SK-N-DZ (cell line): ENCODE data around the gene C16orf86. TPM values are rescaled to one million over a fixed set of nuclear protein-coding genes. Genes with fewer than 3 reads are reported as not detected.
A peak's percentile ranks its signal among the peaks of the same experiment; 100 is the strongest.

Source experiments
- DNase-seq: peaks from one replicate; pipeline ENCODE4 v3.0.0-alpha.2; 2015; ENCODE audit warnings: low spot score
- polyA plus RNA-seq, 2 experiments: library from polyadenylated mRNA; depleted of rRNA; stranded (reverse); fragments of >200 nt; gene quantifications; 2 replicates each; pipeline ENCODE4 v1.2.3, GENCODE V29; 2014

The C16orf86 gene, protein sequence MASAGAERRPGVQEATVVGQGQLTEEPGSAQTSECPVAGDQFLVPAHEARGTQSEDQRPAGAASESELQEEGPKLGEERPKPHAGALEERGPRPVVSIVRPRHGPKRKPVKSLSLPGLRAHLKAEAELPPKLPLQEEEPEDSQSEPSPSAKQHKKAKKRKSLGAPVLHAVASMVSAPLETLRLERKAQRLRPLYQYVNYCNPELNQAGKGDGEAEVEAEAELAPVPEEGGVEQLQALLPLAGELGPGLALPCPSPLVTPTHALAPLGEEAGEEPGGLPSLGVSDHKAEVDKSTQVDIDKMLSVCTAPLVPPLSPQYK
- 5.7 and 5.9 TPM in 2 replicates for polyA plus RNA-seq (2014; cell fraction: cytosol; rRNA removed)
- polyA plus RNA-seq (2014; cell fraction: nucleus; rRNA removed): 17.9 and 19.9 TPM in 2 replicates

DNA sequence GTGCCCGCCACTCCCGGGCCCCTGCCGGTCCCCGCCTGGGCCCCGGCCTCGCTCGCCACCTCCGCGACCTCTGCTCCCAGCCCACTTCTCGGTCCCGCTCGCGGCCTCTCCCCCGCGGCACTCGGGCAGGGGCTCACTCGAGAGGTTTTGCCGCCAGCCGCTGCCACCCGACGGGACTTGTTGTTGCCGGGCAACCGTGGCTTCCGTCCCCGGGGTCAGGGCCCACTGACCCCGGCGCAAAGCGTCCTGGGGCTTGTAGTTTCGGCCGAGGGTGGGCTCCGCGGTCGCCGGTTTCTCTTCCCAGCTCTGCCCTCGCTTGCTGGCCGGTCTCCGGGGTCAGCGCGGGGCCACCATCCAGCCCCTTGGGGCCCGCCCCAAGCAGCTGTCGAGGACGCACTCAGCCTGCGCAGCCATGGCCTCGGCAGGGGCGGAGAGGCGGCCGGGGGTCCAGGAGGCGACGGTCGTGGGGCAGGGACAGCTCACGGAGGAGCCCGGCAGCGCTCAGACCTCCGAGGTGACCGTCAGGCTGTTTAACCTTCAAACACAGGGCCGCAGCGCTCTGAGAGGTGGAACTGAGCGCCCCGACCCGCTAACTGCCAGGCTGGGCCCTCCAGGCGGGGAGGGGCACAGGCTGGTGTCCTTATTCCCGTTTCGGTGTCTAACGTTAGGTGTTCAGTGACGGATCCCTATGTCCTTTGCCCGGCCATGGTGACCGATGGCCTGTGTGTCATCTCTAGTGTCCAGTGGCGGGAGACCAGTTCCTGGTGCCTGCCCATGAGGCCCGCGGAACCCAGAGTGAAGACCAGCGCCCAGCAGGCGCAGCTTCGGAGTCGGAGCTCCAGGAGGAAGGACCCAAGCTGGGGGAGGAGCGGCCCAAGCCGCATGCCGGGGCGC is at the start of gene C16orf86, which contains the start of gene ENKD1:
Gene C16orf86 (plus strand): TSS at position 256 of the 894 bp plus-strand sequence. CDS start 157 bp downstream, at position 413.
Gene ENKD1 (minus strand): TSS at position 192 of the 894 bp plus-strand sequence. CDS start 308 bp downstream, outside the sequence.
- peak; percentile 85 for DNase-seq

DNA sequence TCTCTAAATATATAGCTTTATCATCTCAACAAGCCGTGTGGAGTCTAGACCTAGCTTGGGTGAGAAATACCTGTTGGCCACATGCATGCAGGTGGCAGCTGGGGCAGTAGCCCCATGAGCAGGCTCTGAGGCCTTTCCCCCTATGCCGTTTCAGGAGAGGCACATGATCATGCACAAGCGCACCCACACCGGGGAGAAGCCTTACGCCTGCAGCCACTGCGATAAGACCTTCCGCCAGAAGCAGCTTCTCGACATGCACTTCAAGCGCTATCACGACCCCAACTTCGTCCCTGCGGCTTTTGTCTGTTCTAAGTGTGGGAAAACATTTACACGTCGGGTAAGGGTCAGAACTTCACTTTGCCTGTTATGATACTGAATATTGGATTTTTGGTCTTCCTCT is 38.4 kb upstream of the C16orf86 start:
- DNase-seq: no peak

DNA sequence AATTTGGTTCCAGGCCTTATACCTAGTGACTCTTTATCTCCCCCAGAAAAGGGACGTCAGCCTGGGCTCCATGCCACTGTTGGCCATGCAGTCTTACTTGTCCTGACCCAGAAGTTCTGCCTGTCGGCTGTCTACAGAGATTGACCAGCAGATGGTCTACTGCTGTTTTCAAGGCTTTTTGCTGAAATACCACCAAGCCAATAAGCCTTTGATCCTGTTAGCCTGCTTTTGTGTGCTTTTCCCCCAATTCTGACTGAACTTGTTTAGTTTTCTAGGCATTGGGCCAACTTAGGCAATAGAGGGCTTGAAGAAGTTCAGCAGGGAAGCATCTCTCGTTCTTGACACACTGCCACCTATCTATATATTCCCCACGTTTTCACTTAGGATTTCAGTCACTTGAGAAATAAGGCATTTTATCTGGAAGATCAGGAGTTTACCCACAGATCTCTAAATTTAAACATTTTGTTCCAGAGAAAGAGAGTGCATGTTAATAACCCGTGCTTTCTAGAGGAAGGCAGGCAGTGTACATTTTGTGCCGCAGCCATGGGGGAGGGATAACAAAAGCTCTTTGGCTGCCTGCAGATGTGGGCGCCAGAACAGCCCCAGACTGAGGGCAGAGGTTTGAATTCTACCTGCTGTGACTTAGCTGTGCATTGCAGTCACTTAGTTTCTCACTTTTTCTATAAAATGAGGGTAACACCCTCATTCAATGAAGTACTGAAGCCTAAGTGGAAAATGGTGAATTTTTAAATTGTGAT is 34.0 kb upstream of the C16orf86 start:
- no peak for DNase-seq

DNA sequence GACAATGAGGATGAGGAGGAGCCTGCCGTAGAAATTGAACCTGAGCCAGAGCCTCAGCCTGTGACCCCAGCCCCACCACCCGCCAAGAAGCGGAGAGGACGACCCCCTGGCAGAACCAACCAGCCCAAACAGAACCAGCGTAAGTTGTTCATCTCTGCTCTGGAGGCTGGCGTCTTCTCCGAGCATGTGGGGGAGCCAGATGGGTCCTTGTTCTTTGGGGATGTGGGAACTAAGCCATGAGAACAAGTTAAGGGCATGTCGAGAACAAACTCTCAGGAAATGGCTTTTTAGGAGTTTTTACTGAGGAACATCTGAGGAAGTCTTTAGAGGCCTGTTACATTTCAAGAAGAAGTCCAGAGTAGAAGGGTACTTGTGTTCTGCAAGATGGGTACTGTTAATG is 29.9 kb upstream of the C16orf86 start:
- no peak for DNase-seq

DNA sequence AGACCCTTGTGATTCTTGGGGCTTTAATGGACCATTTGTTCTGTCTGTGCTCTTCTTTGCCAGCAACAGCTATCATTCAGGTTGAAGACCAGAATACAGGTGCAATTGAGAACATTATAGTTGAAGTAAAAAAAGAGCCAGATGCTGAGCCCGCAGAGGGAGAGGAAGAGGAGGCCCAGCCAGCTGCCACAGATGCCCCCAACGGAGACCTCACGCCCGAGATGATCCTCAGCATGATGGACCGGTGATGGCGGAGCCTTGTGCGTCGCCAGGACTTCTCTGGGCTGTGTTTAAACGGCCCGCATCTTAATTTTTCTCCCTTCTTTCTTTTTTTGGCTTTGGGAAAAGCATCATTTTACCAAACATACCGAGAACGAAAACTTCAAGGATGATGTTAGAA is 29.0 kb upstream of the C16orf86 start:
- DNase-seq: no peak

DNA sequence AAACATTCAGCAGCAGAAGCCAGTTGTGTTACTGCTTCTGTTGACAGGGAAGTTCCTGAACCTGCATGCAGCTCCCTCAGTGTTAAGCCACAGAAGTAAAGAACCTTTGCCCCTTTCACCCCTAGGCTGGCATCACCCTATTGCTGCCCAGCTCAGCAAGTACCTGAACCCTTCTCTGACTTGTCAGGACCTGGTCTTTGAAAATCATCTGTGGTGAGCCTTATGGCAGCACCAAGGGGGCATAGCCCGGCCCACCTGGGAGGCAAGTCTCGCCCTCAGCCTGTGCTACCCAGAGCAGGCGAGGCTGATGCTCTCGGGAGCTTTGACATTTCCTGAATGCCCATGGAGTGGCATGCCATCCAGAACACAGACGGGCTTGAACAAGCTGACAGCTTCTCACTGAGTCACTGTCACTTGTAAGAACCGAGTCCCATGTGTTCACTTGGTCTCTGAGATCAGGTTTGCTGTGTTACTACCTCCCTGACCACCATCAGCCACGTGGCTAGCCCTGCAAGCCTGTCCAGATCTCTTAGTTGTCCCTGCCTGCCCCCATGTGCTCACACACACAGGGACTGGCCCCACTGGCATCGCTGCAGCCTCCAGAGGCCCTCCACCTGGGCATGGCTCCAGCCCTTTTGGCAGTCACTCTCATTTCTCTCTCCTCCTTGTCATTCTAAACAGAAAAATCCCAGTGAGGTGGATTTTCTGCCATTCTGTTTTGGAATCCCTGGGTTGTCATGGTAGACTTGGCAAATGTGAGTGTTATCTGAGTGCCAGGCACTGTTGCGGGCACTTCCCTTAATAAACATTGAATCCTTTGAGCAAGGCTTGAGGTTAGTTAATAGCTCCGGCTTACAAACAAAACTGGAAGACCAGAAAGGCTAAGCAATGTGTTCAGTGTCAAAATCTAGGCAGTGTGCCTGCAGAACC is 24.6 kb upstream of the C16orf86 start:
- DNase-seq: no peak

DNA sequence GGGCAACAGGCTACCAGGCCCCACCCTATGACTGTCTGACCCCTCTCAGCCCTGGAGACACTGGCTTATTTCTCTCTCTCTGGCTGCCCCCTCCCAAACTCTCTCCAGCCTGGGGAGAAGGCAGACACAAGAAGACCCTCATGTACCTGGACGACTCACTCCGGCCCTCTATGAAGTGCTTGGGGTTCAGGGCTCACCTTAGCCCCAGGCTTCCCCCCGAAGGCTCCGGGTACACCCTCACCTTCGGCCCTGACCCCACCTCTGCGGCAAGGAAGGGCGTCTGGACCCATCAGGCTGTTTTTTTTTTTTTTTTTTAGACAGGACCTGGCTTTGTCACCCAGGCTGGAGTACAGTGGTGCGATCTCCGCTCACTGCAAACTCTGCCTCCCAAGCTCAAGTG is 22.6 kb upstream of the C16orf86 start:
- DNase-seq: no peak

DNA sequence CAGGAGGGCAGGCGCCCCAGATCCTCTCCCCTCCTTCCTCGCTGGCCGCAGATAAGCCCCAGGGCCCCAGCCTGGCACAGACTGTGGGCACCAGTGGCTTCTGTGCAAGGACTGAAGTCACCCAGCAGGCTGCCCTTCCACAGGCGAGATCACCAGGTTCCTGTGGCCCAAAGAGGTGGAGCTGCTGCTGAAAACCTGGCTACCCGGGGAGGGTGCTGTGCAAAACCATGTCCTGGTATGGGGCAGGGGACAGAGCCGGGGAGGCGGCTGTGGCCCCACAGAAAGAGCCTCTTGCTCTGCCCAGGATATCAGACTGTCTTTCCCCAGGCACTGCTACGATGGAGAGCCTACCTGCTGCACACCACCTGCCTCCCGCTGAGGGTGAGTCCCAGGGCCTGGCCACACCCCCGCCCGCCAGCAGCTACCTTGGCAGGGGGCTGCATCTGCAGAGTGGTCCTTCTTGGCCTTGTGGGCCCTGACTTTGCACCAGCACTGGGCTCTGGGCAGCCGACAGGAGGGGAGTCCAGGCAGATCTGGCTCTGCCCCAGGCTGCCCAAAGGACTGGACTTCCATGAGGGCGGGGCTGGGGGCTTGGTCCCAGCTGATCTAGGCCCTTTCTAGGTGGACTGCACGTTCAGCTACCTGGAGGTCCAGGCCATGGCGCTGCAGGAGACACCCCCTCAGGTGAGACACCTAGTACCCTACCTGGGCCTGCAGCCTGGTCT is 21.1 kb upstream of the C16orf86 start:
- no peak for DNase-seq

DNA sequence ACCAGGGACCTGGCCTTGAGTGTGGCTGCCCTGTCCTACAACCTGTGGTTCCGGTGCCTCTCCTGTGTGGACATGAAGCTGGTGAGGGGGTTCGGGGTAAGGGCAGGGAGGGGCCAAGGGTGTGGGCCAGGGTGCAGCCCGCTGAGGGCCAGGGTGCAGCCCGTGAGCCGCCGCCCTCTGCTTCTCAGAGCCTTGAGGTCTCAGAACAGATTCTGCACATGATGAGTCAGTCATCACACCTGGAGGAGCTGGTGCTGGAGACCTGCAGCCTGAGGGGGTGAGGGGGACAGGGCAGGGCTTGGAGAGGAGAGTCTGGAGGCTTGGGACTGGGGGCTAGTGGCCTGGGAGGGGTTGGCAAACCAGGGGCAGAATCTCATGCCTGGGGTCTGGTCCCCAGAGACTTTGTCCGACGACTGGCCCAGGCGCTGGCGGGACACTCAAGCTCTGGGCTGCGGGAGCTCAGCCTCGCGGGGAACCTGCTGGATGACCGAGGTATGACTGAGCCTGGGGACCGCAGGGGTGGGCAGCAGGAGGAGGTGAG is 19.4 kb upstream of the C16orf86 start:
- DNase-seq: peak; percentile 24

DNA sequence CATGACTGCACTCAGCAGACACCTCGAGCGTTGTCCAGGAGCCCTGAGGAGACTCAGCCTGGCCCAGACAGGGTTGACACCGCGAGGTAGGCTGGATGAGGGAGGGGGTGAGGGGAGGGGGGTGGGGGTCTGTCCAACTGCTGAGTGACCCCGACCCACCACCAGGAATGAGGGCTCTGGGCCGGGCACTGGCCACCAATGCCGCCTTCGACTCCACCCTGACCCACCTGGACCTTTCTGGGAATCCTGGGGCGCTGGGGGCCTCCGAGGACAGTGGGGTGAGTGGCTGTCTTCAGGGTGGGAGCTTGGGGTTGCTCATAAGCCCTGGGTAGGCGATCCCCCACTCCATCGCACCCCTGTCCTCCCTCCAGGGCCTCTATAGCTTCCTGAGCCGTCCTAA is 18.9 kb upstream of the C16orf86 start:
- no peak for DNase-seq

DNA sequence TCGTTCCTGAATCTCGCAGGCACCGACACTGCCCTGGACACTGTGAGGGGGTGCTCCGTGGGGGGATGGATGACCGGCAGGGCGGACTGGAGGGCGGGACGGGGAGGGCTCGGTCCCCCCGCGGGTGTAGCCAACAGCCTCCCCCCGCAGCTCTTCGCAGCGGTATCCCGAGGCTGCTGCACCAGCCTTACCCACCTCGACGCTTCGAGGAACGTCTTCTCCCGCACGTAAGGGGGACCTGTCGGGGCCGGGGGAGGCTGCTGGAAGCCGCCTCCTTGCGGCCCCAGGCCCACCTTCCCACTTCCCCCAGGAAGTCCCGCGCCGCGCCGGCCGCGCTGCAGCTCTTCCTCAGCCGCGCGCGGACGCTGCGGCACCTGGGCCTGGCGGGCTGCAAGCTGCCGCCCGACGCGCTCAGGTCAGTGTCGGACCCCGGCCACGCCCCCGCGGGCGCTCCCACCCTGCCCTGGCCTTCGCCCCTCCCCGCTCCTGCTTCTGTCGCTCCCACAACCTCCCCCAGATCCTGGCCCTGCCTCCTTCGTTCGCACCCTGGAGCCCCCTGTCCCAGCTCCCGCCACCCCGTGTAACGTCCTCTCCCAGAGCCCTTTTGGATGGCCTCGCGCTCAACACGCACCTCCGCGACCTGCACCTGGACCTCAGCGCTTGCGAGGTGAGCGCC is 18.4 kb upstream of the C16orf86 start:
- DNase-seq: peak; percentile 35

DNA sequence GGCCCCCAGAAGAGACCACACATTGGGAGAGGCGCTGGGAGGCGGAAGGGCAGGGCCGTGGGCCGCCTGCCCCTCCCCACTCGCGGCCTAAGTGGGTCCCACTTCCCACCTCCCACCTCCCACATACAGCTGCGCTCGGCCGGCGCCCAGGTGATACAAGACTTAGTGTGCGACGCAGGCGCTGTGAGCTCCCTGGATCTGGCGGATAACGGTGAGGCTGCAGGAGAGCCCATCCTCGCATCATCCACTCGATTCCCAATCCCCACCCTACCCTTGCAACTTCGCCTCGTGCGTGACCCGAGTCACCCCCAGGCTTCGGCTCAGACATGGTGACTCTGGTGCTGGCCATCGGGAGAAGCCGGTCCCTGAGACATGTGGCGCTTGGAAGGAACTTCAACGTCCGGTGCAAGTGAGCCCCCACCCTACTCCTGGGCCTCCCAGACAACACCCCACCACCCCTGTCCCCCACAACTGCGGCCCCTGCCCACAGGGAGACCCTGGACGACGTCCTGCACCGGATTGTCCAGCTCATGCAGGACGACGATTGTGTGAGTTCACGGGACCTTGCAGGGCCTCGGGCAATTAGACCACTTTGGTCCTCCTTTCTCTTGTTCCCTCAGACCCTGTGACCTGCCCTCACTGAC is 17.7 kb upstream of the C16orf86 start:
- DNase-seq: peak; percentile 20

DNA sequence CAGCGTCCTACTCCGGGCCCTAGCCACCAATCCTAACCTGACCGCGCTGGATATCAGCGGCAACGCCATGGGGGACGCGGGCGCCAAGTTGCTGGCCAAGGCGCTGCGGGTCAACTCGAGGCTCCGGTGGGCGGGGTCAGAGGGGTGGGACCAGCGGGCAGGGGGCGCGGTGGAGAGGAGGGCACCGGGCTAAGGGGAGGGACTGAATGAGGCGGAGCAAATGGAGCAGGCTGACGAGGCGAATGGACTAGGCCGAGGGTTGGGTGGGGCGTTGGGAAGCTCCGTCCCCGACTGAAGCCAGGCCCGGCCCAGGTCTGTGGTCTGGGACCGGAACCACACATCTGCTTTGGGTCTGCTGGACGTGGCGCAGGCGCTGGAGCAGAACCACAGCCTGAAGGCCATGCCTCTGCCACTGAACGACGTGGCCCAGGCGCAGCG is 17.1 kb upstream of the C16orf86 start:
- peak; percentile 73 for DNase-seq

DNA sequence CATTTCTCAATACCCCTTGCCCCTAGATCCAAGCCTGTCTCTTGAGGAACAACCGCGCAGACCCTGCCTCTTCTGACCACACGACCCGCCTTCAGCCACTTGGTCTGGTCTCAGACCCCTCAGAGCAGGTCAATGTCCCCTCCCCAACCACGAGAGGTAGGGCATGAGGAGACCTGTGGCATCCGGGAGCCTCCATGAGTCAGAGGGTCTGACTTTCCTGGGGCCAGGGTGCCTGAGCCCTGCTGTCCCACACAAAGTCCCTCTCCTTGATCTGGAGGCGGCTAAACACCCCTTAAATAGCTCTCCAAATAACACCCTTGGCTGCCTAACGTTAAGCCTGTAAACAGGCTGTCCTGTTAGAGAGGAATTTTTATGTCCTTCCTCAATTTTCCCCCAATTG is 16.6 kb upstream of the C16orf86 start:
- DNase-seq: no peak

DNA sequence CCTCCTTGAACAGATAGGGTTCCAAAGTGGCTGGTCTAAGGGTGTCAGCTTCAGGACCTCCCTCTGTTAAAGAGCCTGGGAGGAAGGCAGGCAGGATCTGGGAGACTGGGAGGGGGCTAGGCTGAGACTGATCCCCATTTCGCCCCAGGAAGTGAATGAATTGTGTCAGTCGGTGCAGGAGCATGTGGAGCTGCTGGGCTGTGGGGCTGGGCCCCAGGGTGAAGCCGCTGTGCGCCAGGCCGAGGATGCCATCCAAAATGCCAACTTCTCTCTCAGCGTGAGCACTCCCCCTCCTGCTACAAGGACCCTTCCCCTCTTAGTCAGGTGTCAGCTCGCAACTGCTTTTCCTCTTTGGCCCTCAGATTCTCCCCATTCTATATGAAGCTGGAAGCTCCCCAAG is 15.6 kb upstream of the C16orf86 start:
- no peak for DNase-seq

DNA sequence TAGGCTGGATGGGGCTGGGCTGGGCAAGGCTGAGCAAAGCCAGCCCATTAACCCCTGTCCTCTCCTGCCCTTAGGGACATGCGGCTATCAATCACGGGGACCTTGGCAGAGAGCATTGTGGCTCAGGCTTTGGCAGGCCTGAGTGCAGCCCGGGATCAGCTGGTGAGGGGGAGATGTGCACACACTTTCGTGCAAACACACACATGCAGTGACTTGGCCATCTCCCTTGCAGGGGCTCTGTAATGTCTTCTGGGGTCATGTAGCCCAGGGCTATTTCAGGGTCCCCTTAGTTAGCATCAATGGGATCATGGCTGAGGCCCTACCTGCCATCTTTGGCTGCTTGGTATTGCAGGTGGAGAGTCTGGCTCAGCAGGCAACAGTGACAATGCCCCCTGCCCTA is 14.8 kb upstream of the C16orf86 start:
- DNase-seq: no peak

DNA sequence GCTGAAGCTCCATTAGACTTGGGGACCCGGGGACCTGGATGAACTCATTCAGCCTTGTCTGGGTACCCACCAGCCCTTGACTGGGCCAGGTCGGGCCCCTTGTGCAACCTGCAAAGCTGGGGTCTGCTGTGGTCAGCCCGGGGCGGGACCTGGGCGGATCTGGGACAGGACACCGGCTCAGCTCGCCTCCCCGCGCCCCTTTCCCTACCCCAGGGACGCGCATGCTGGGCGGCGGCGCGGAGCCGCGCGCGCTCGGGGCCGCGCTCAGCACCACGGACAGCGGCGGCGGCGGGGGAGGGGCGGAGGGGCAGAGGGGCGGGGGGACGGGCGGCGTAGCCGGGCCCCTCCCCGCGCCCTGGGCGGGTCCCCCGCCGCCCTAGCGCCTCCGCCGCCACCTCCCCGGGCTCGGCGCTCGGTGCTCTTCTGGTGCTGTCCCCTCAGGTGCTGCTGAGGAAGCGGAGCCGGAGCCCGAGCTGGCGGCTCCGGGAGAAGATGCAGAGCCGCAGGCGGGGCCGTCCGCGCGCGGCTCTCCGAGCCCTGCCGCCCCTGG is 14.0 kb upstream of the C16orf86 start:
- DNase-seq: peak; percentile 36

DNA sequence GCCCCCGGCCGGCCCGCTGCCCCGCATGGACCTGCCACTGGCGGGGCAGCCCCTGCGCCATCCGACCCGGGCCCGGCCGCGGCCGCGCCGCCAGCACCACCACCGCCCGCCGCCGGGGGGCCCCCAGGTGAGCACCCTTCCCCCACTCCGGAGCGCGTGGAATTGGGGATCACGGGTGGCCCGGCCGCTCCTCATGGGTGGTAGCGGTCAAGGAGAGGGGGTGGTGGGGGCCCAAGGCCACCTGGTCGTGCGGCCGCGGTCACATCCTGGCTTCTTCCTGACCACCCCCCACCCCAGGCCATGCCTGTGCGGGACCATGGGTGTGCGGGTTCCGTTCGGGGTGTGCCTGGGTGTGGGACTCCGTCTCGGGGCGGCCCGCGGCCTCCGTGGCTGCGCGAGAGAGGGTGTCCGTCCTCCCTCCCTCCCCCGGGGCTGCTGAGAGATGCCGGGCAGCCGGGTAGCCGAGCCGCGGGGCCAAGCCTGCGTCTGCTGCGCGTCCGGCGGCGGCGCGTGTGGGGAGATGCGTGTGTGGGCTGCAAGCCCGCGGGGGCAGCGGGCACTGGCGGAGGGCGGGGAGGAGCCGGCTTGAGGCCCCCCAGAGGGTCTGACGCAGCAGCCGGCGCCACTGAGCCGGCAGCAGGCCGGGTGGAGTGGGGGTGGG is 13.4 kb upstream of the C16orf86 start:
- DNase-seq: peak; percentile 25
